HG03460 (cell line): ENCODE results near the gene NT5DC3.

Source experiments
- ATAC-seq: cut with Tn5 transposase; IDR thresholded peaks from one replicate; pipeline ENCODE4 v1.9.1; 2021; ENCODE audit not compliant: unreplicated experiment

Gene NT5DC3

DNA sequence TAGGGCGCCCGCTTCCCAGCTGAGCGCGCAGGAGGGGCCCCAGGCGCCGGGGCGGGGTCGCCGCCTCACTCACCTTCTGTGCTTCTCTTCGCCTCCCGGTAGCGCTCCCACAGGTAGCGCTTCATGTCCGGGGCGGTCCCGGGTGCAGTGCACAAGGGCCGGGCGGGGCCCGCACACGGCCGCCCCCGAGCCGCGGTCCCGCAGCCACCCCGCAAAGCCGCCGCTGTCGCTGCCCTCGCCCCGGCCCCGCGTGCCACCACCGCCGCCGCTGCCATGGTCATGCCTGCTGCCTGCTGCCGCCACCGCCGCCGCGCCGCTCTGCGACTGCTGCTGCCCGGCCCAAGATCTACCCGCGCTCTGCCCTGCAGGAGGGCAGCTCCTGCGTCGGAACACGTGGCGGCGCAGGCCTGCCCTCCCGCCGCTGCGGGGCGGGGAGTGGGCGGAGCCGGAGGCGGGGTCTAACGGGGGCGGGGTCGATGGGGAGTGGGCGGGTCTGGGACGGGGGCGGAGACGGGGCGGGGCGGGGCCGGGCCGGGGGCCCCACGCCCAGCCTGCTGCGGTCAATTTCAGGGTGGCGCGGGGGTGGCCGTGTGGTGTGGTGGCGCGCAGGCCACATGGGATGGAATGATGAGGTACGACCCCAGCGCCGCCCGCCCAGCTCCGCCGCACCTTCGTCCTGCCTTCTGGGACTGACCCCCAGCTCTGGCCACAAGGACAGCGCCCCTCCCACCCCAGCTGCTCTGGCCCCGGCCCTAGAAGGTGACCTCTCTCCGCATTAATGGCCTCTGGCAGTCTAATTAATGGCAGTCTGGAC, at the start of gene NT5DC3:
Gene NT5DC3 (minus strand): TSS at position 359 of the 814 bp plus-strand sequence. CDS start 78 bp downstream, at position 281.
- peak; percentile 76 for ATAC-seq

DNA sequence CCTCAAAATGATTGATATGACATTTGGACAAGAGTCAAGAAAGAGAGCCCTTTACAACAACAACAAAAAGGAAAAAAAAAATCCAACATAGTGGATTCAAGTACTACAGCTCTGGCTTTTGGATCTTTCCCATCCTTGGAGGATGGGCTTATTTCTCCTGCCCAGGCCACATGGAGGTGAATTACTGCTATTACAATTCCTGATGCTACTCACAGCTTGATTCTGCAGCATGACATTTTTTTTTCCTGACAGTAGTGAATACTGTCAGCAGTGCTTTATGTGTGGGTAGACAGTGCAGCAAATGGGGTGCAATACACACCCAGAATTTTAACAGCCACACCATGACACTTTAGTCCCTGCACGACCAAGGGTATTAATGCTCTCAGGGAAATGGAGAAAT, 46.7 kb upstream of the NT5DC3 start:
- no peak for ATAC-seq

DNA sequence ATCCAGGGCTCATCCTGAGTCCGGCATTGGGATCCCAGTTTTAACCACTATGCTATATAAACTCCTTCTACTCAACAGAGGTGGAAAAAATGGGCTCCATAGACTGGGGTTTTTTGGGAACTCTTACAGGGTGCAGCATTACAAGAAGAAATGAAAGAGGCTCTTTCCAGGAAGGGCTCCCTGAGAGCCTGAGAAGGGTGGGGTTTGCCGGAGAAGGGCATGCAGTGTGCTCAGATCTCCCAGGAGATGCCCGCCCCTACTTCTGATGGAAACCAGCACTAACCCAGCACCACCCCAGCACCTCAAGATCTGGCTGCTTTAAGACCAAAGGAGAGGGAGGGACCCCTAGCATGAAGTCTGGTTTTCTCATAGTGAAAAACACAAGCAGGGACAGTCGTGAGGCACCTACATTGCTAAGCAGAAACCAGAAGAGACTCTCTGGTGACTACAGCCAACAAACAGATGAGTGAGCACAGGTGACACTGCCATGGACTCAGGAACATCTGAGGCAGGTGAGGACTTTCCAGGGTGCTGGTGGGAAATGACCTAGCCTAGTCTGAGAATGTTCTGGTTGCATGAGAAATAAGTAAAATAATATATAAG, 45.3 kb upstream of the NT5DC3 start:
- no peak for ATAC-seq

DNA sequence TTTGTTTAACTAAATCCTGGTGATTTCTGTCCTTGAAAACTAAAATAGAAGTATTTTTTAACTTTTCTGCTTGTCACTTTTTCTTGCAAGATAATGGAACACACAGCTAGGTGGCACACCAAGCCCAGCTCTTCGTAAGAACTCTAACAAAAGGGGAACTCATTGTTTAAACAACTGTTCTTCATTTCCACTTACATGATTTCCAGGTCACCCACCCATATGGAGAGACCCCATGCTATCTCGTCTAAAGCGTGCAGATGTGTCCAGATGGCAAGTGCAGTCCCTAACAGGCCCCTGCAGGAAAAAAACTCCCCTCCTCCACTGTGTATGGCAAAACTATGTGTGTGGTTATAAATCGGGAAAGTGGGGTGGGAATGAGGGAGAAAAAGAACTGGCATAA, 43.3 kb upstream of the NT5DC3 start:
- no peak for ATAC-seq

DNA sequence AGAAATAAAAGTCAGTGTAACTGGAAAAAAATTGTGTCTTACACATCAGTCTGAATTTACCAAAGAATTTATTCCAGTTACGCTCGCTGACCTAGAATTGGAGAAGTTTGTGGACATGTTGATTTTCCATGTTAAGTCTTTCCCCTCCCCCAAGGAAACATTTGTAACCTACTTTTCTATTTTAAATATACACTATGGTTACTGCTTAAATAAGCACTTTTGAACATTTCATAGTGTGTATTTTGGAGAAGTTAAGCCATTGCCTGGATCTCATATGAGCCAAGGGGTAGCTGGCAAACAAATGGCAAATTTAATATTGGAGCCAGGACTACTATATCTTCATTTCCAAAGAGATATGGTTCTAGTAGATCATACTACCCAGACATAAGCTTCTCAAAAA, 42.9 kb upstream of the NT5DC3 start:
- no peak for ATAC-seq

DNA sequence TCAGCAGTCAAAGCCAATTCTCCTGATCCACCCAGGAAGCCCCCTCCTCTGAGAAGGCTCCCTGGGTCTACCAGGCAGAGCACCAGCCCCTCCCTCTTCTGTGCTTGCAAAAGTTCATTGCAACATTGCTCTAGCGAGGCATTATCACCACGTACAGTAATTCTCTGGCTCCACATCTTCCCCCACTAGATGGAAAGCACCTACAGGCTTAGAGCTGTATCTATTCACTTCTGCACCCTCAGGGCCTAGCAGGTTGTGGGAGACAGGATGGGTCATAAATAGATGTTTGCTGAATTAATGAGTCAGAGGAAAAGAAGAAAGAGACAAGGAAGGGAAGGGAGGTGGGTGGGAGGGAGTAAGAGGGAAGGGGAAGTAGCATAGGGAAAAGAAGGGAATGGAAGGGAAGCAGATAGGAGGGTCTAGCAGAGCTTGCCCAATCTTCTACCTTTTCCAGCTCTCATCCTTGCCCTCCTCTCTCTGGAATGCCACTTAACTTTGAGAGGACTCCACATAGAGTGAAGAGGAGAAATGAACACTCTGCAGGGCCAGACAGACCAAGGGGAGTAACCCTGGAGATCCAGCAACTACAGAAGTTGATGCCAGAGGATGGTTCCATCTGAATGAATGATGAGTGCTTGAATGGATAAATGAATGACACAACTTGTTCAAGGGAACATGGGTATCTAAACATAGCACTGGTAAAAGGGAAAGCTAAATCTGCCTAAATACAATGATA, 42.0 kb upstream of the NT5DC3 start:
- ATAC-seq: no peak

DNA sequence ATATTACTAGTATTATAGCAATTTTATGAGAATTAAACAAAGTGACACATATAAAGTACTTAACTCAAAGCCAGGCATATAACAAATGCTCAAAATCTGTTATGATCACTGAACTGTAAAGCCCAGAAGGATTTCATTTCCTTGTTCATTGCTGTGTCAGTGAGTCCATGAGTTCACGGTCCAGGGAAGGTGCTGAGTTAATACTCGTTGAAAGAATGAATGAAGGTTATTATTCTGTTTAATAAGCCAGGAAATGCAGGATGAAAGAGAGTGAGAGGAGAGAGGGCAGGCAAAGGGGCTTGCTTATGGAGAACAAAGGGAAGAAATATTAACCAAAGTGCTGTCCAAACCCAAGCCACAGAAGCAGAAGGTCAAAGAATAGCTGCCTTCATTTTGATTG, 40.2 kb upstream of the NT5DC3 start:
- ATAC-seq: no peak

DNA sequence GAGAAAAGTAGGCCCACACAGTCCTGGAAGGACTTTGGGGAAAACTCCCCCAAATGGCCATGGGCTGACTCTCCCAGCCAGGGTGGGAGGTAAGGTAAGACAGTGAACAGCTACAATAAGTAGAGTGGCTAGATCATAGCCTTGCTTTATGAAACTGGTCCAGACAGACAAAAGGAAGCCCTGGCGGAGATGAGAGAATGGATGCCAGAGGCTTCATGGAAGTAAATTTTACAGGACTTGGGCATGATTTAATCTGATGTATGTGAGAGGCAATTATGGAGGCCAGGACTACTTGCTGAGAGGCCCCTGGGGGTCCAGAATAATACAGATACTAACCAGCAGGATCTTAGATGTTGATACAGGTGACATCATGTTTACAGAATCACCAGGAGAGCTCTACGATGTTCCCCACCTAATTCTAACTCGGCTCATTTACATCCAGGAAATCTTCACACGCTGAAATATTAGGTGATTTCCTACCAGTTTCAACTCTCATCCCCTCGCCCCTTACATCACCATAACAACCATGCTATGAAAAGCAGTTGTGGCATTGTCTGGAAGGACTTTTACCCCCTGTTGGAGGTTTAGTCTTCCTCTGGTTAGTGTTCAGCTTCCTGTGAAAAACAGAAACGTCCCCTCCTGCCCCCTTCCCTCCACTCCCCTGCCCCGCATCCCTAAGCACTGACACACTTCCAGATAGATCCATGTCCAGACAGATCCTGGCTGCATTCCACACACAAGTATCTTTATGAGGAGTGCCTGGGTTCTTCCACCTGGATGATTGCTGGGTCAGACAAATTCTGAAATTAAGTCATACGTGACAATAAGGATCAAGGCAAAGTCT, 39.5 kb upstream of the NT5DC3 start:
- peak; percentile 47 for ATAC-seq

DNA sequence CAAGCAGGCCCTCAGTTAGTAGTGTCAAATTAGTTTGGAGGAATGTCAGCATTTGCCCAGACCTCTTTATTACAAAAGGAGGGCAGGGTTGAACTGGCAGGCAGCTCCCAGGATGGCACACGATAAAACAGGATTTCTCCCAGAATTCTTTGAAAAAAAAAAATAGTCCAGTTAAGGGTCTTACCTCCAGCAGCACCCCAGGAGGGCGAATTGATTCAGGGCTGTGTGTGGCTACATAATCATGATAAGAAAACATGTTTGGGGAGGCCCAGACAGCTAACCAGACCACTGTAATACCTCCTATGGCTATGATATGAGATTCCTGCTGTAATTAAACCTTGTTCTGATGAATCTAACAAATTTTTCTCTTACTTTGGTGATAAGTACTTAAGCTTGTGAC, 38.8 kb upstream of the NT5DC3 start:
- no peak for ATAC-seq

DNA sequence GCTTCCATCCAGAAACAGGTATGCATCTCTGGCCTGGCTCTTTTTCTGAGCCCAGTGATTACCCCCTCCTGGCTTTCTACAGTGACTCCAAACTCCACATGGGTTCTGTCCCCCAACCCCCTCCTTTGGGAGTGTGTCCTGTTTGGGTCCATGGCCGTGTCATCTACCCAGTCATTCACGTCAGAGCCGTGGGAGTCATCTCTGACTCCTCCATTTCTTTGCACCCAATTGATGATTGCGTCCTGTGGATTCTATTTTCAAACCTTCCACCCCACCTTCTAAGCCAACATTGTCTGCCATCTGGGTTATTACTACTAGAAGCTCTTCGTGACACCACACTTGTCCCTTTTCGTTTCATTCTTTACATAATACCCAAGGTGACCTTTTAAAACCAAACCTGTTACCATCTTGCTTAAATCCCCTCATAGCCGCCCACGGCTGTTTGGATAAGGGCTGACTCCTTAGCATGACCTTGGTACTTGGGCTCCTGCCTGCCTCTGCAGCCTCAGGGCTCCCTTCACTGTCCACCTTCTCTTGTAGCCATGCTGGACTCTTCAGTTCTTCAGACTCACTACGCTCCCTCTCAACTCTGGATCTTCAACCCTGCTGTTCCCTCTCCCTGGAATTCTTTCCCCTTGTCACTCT, 38.1 kb upstream of the NT5DC3 start:
- ATAC-seq: no peak

DNA sequence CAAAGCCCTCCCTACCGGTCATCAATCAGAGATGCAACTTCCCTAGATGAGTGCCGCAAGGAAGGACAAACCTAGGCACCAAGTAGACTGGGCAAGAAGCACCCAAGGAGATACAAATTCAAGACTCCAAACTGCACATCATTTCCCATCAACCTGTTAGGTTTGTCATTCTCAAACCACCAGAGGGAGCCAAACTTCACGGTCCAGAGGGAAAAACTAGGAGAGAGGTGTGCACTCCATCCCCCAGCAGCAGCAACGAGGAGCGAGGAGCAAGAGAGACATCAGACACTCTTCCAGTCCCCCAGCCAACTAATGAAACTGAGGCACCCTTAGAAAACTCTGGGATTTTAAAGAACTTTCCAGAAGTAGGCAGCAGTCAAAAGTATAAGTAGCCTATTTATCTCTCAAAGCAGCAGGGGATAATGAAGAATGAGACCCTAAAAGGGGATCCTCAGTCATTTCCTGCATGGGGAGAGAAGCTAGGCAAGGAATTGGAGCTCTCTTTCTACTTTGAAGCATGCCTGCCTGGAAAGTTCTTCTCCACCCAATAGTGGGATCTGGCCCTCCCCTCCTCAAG, 37.0 kb upstream of the NT5DC3 start:
- no peak for ATAC-seq

DNA sequence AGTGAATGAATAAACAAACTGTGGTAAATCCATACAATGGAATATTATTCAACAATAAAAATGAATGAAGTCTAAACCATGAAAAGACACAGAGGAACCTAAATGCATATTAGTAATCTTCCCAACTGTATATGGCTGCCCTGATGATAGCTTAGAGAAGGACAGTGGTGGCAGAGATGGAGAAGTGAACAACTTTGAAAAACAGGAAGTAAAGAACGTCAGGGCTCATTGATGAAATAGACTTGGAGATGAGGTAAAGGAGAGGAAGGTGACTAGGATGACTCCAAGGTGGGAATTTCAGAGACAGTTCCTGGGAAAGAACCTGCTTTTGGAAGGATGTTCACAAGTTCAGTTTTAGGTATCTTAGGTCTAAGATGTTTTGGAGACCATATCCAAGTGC, 36.3 kb upstream of the NT5DC3 start:
- no peak for ATAC-seq

DNA sequence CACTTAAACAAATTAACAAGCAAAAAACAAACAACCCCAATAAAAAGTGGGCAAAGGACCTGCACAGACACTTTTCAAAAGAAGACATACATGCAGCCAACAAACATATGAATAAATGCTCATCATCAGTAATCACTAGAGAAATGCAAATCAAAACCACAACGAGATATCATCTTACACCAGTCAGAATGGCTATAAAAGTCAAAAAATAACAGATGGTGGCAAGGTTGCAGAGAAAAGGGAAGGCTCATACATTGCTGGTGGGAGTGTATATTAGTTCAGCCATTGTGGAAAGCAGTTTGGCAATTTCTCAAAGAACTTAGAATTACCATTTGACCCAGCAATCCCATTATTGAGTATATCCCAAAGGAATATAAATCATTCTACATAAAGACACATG, 34.6 kb upstream of the NT5DC3 start:
- ATAC-seq: no peak

DNA sequence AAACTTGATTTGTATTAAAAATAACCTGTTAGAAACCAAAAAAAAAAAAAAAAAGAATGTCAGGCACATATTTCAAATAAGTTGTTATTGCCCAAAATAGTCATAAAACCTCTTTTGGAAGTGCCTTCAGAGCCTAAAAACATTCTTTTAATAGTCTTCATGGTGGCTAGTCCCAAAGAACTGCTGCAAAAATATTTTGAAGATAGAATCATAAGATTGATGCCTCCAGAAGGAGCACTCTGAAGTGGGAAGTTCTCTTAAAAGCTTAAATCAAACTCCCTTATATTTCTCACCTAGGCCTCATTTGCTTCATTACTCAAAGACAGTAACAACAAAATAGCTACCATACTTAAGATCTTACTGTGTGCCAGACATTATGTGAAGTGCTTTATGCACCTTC, 27.2 kb upstream of the NT5DC3 start:
- no peak for ATAC-seq

DNA sequence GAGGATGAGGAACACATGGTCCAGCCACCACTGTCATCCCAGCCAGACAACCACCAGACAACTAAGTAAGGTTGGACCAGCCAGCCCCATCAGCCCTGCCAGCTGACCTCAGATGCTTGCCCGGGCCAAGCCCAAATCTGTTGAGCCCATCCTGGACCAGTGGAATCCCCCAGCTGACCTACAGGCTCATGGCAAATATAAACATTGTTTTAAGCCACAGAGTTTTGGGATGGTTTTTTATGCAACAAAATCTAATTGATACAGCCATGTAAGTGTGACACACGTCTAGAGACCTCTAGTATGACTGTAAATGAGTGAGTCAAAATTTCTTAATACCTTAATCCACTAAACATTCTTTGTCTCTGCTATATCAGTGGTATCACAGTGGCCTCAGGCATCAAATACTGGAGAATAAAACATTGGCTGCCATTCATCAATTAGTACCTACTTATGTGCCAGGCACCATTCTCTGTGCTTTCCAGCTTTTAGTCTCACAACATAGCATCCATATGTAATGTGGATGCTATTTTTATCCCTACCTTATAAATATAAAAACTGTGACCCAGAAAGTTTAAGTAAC, 24.2 kb upstream of the NT5DC3 start:
- ATAC-seq: no peak

DNA sequence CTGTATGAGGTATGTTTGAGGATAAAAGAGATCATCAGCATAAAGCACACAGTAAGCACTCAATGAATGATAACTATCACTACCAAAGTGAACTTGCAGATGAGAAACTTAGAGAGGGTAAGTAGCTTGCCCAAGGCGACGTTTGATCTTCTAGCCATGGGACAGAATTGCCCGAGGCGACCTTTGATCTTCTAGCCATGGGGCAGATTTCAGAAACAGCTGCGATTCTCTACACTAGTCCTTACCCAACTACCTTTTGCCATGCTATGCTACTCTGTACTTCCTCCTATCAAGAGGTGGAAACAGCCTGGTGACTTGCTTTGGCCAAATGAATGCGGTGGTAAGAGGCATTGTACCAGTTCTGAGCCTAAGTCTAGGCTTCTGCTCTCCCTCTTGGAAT, 23.7 kb upstream of the NT5DC3 start:
- ATAC-seq: no peak

DNA sequence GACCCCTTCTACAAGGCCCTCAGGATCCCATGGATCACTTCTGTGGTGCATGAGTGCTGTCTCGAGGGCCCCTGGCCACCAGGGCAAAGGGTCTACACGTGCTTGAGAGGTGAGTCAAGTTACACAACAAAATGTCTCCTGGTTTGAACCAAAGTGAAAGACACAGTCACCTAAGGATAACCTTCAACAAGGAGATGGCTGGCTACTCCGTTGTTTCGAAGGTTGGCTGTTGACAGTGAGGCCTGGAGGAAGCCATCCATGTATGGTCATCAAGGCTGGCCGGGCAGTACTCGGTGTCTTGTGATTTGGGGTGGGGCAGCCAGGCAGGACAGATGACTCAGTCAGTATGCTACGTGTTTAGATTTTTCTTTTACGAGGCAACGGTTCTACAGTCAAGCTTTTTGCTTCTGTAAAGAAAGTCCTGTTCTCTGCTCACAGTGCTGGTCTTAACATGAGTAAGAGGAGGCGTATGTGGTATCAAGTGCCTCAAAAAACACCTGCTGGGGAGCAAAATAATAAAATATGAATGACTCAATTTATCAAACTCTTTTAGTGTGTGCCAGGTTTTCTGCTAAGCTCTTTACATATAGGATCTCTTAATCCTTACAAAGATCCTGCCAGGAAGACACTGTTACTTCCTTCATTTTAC, 18.0 kb upstream of the NT5DC3 start:
- no peak for ATAC-seq

DNA sequence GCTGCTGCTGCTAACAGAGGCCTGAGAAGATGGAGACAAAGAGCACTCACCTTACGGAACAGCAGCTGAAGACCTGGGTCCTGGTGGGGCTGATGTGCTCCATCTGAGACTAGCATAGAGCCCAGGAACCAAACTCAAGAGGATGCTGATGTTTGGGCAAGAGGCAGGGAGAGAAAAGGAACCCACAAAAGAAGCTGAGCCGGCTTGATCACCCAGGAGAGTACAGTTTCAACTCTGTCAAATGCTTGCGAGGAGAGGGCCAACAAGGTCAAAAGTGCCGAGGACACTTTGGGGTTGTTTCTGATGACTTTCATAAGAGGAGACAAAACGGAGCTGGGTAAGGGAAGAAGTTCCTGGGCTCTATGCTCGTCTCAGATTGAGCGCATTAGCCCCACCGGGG, 17.3 kb upstream of the NT5DC3 start:
- ATAC-seq: no peak

DNA sequence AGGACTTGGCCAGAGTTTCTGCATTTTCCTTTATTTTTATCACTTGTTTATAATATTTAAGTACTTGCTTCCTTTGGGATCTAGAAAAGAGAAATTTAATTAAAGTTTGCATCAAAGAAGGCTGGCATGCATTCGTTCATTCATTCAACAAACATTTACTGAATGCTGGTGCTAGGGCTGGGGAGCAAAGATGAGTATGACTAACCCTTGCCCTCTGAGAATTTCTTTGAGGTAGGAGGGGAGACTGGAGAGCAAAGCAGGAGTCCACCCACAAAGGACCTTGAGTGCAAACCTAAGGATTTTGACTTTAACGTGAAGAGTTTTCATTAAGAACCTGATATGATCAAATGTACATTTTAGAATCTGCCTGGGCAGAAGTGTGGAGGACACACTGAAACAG, 16.1 kb upstream of the NT5DC3 start:
- ATAC-seq: no peak
